Stimulated activated naive CD8-positive, alpha-beta T cell treated with anti-CD3 and anti-CD28 coated beads, Interleukin-15, amount 100 ng/mL, for 72 hours (primary cell): ENCODE results near the gene FAM53A.
"Not testable (repeated sequence)": the region's sequence is repeated elsewhere in the genome, so short reads cannot be mapped to it uniquely, and the experiment has no call there.

Source experiments
- ATAC-seq: fragments of 150-1000 bp; cut with Tn5 transposase; 2 replicates; pipeline ENCODE4 v1.10.0; 2021; ENCODE audit warnings: mild to moderate bottlenecking, moderate library complexity
- DNase-seq, 2 donors: peaks; one replicate each; pipeline ENCODE4 v3.0.0; 2021 to 2022
- H3K27ac Mint-ChIP-seq, 2 donors: one replicate each; pipeline ENCODE4 v1.8.0; 2022; ENCODE audit warnings: mild to moderate bottlenecking in 2 of 2, mixed read lengths in 2 of 2, moderate library complexity in 2 of 2
- H3K27me3 Mint-ChIP-seq: one replicate; pipeline ENCODE4 v1.8.0; 2022; ENCODE audit warnings: mixed read lengths
- H3K4me1 Mint-ChIP-seq: one replicate; pipeline ENCODE4 v1.8.0; 2022; ENCODE audit warnings: mild to moderate bottlenecking, mixed read lengths
- H3K4me3 Mint-ChIP-seq, 2 donors: one replicate each; pipeline ENCODE4 v1.8.0; 2022; ENCODE audit warnings: mild to moderate bottlenecking in 2 of 2, mixed read lengths in 2 of 2, moderate library complexity in 1 of 2
- H3K9me3 Mint-ChIP-seq, 2 donors: one replicate each; pipeline ENCODE4 v1.8.0; 2022; ENCODE audit warnings: mixed read lengths in 2 of 2

FAM53A gene

GRCh38 chr4:1678244-1678643 lies 5.9 kb downstream of the FAM53A start:
- peaks cover 14% of the 10 kb centered on the region for H3K4me1 Mint-ChIP-seq
- DNase-seq = no peak
- no peak for ATAC-seq
- H3K27me3 Mint-ChIP-seq = peaks cover 7% of the 10 kb centered on the region
- H3K4me3 Mint-ChIP-seq = no peak overlapping the region
- H3K9me3 Mint-ChIP-seq = no peaks in the 10 kb centered on the region
- H3K27ac Mint-ChIP-seq = no peak overlapping the region

DNA sequence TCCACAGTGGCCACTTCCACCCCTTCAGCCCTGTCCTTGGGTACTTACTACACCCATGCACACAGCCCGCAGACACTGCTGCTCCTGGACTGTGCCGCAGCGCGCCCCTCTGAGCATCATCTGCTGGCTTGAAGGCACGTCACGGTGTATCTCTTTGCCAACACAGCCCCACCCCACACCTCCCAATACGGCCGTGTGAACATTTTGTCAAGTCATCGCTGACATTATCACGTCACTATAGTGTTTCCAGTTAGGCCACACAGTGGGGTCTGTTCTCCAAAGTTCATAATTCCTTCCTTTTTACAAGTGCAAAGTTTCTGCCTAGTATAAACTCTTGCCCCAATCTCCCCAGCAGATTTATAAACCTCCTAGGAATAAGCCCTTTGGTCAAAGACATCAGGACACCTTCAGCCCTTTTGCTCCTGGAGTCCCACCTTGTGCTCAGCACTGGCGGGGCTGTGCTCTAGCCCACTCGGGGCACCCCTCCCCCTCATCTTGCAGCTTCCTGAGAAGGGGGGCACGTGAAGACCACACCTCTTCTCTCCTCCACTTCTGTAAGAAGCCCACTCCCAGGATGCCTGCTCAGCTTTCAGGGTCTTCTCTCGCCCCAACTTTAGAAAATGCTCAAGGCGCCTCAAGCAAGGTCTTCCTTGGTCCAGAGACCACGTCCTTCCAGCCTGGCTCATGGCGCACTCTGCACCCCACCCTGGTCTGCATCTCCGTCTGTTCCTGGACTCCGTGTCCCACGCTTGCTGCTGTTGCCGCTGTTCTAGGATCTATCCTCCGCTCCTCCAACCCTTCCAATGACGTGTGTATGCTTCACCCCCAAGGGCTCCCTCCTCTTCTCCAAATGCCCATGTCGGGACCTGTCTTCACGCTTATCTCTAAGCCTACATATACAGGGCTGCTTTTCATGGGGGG lies 7.2 kb downstream of the FAM53A start:
- ATAC-seq (peak; percentile 31), DNase-seq (no peak)
- H3K4me3 Mint-ChIP-seq = no peak overlapping the region
- H3K4me1 Mint-ChIP-seq = peaks cover 6% of the 10 kb centered on the region
- peaks cover 7% of the 10 kb centered on the region for H3K27me3 Mint-ChIP-seq
- no peaks in the 10 kb centered on the region for H3K9me3 Mint-ChIP-seq
- H3K27ac Mint-ChIP-seq = no peak overlapping the region

DNA sequence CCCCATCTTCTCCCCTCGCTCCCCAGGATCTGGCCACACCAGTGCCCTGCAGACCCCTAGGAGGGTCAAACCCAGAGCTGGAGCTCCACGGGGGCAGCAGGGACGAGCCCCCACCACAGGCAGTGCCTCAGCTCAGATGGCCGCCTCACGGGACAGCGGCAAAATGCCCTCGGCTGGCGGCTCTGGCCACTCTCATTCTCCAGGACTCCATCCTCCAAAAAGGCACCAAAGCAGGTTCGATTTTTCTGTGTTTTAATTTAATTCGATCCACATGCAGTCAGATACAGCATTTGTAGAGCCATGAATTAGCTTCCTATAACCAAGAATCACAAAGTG lies 8.3 kb downstream of the FAM53A start:
- no peak overlapping the region for H3K4me3 Mint-ChIP-seq
- no peak overlapping the region for H3K27ac Mint-ChIP-seq
- H3K4me1 Mint-ChIP-seq = peaks cover 6% of the 10 kb centered on the region
- H3K9me3 Mint-ChIP-seq = no peaks in the 10 kb centered on the region
- H3K27me3 Mint-ChIP-seq = peaks cover 7% of the 10 kb centered on the region
- DNase-seq (no peak), ATAC-seq (no peak)

DNA sequence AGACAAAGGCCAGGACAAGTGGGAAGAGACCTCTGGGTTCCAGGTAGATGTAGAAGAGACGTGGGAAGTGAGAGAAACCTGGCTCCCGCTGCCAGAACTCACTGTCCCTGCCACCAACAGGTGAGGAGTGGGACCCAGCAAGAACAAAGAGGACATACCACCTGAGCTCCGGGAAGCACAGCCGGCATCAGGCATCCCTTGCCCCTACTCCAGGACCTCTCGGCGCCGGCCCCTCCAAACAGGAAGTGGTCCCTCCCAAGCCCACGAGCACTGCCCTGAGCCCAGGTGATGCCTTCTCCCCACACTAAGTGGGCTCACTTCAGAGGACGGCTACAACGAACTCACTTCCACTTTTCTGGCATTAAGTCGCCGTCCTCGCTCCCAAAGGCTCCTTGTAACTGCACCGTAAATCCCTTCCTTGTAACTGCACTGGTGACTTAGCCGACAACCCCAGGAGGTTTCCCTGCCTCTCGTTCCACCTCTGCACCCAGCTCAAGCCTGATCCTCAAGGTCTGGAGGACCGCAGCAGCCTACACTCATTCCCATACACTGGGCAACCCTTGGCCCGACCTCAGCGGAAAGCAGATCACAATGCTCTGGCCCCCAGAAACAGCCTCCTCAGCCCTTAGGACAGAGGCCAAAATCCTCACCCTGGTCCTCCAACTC lies 8.8 kb downstream of the FAM53A start:
- H3K27ac Mint-ChIP-seq = no peak overlapping the region
- H3K4me3 Mint-ChIP-seq = no peak overlapping the region
- DNase-seq = no peak
- H3K27me3 Mint-ChIP-seq = peaks cover 7% of the 10 kb centered on the region
- peaks cover 6% of the 10 kb centered on the region for H3K4me1 Mint-ChIP-seq
- ATAC-seq = no peak
- no peaks in the 10 kb centered on the region for H3K9me3 Mint-ChIP-seq

GRCh38 chr4:1674682-1675081 lies 9.4 kb downstream of the FAM53A start:
- Mint-ChIP-seq H3K4me1 (peaks cover 6% of the 10 kb centered on the region), H3K9me3 (no peaks in the 10 kb centered on the region), H3K4me3 (no peak overlapping the region), H3K27me3 (peaks cover 7% of the 10 kb centered on the region), H3K27ac (no peak overlapping the region)
- ATAC-seq = no peak
- DNase-seq = no peak

- H3K4me3 Mint-ChIP-seq = no peak overlapping the region
- H3K27ac Mint-ChIP-seq = no peak overlapping the region
These were observed 10.4 kb downstream of the FAM53A start for GRCh38 chr4:1673671-1674070.

GRCh38 chr4:1671011-1671410 lies 13.1 kb downstream of the FAM53A start:
- not testable (repeated sequence) for DNase-seq, H3K27me3 Mint-ChIP-seq, H3K27ac Mint-ChIP-seq, ATAC-seq, H3K4me3 Mint-ChIP-seq, H3K9me3 Mint-ChIP-seq, H3K4me1 Mint-ChIP-seq

More at GRCh38 chr4:1673671-1674070, 10.4 kb downstream of the FAM53A start:
- no peaks in the 10 kb centered on the region for H3K9me3 Mint-ChIP-seq
- peaks cover 6% of the 10 kb centered on the region for H3K4me1 Mint-ChIP-seq
- DNase-seq (no peak), ATAC-seq (no peak)
- peaks cover 7% of the 10 kb centered on the region for H3K27me3 Mint-ChIP-seq

DNA sequence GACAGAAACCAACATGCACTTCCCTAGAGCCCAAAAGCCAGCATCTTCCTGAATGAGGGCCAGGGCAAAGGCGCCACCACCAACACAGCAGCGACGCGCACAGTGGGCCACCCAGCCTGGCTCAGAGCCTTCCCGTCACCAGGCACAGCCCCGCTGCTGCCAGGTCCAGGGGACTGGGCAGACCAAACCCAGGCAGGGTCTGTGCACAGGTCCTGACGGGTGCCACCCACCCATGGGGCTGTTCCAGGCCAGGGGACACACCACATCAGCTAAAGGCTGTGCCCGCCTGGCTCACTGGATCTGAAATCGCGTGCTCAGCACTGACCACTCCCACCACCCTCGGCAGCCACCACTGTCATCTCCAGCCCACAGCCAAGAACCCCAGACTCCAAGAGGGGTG lies 13.8 kb downstream of the FAM53A start:
- Mint-ChIP-seq H3K27ac (no peak overlapping the region), H3K4me1 (peaks cover under 1% of the 10 kb centered on the region), H3K9me3 (no peaks in the 10 kb centered on the region), H3K4me3 (no peak overlapping the region), H3K27me3 (no peaks in the 10 kb centered on the region)
- DNase-seq (no peak), ATAC-seq (no peak)

GRCh38 chr4:1669850-1670249 lies 14.3 kb downstream of the FAM53A start:
- no peak for DNase-seq
- Mint-ChIP-seq H3K27ac (no peak overlapping the region), H3K27me3 (no peaks in the 10 kb centered on the region), H3K9me3 (no peaks in the 10 kb centered on the region), H3K4me1 (no peaks in the 10 kb centered on the region), H3K4me3 (no peak overlapping the region)
- no peak for ATAC-seq

GRCh38 chr4:1669270-1669669 lies 14.8 kb downstream of the FAM53A start:
- Mint-ChIP-seq H3K4me3 (no peak overlapping the region), H3K27ac (no peak overlapping the region), H3K9me3 (no peaks in the 10 kb centered on the region), H3K4me1 (no peaks in the 10 kb centered on the region), H3K27me3 (no peaks in the 10 kb centered on the region)
- no peak for ATAC-seq
- no peak for DNase-seq

- Mint-ChIP-seq H3K4me3 (no peak overlapping the region), H3K9me3 (no peaks in the 10 kb centered on the region), H3K27ac (no peak overlapping the region), H3K27me3 (no peaks in the 10 kb centered on the region), H3K4me1 (no peaks in the 10 kb centered on the region)
- ATAC-seq (no peak), DNase-seq (no peak)
These were observed 15.6 kb downstream of the FAM53A start for GRCh38 chr4:1668488-1668840.

DNA sequence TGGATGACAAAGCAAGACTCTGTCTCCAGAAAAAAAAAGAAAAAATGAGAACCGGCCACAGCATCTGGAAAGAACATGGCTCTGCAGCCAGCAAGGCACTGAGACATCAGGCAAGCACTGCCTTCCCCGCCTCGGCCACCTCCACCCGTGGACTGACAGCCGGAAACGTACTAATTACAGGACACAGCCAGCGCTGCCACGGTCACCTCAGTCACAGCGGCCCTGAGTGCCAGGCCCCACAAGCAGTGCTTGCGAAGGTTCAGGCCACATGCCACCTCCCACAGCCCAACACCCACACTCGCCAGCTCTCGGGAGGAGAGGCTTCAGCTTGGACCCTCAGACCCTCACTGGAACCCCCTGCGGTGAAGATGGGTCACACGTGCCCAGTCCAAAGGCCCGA lies 16.8 kb downstream of the FAM53A start:
- no peak for ATAC-seq
- DNase-seq = no peak

GRCh38 chr4:1666391-1666790 lies 17.7 kb downstream of the FAM53A start:
- no peak for ATAC-seq
- Mint-ChIP-seq H3K4me3 (no peak overlapping the region), H3K9me3 (no peaks in the 10 kb centered on the region), H3K27ac (no peak overlapping the region), H3K27me3 (no peaks in the 10 kb centered on the region), H3K4me1 (no peaks in the 10 kb centered on the region)
- no peak for DNase-seq

More for the DNA sequence above, 16.8 kb downstream of the FAM53A start:
- Mint-ChIP-seq H3K4me3 (no peak overlapping the region), H3K4me1 (no peaks in the 10 kb centered on the region), H3K27ac (no peak overlapping the region), H3K9me3 (no peaks in the 10 kb centered on the region), H3K27me3 (no peaks in the 10 kb centered on the region)

GRCh38 chr4:1664141-1664540 lies 20.0 kb downstream of the FAM53A start:
- DNase-seq = no peak
- no peak for ATAC-seq
- Mint-ChIP-seq H3K4me1 (no peaks in the 10 kb centered on the region), H3K9me3 (no peaks in the 10 kb centered on the region), H3K4me3 (no peak overlapping the region), H3K27me3 (no peaks in the 10 kb centered on the region), H3K27ac (no peak overlapping the region)

GRCh38 chr4:1663549-1663948 lies 20.6 kb downstream of the FAM53A start:
- Mint-ChIP-seq H3K27ac (no peak overlapping the region), H3K9me3 (no peaks in the 10 kb centered on the region), H3K4me3 (no peak overlapping the region), H3K27me3 (no peaks in the 10 kb centered on the region), H3K4me1 (no peaks in the 10 kb centered on the region)
- DNase-seq (no peak), ATAC-seq (no peak)

- Mint-ChIP-seq H3K27me3 (no peaks in the 10 kb centered on the region), H3K4me1 (no peaks in the 10 kb centered on the region), H3K4me3 (no peak overlapping the region), H3K9me3 (no peaks in the 10 kb centered on the region), H3K27ac (no peak overlapping the region)
- no peak for ATAC-seq
- DNase-seq = no peak
These were observed 22.4 kb downstream of the FAM53A start for GRCh38 chr4:1661695-1662094.
